ENCODE measurements around the gene OR8B8.

GRCh38 chr11:124445646-124446150 is at the start of gene OR8B8:
- TF ChIP-seq CTCF (IDR thresholded peaks at IDR 0.05) (no peak), POLR2A (IDR thresholded peaks at IDR 0.05) (no peak)

All from testis (tissue), 2 donors.